Calu3 (cell line): Measurements from ENCODE around the gene SMOC2. TPM values are rescaled to one million over a fixed set of nuclear protein-coding genes. Genes with fewer than 3 reads are reported as not detected.

Experiments
- BruUV-seq: library from RNA; stranded (reverse); fragments of 400-500 nt; replicated peaks from 2 replicates; lab custom pipeline; 2021; lab: Mats Ljungman, UMichigan
- CTCF ChIA-PET: fragments of 300-600 bp; sonication (Branson Sonifier 250); formaldehyde crosslinking; loops from one replicate; lab custom pipeline; 2022; ENCODE audit warnings: antibody characterized with exemption; lab: Charles Lee
- DNase-seq: peaks from one replicate; pipeline ENCODE4 v3.0.0; 2022
- H3K27ac Mint-ChIP-seq: one replicate; pipeline ENCODE4 v1.8.0; 2022; ENCODE audit warnings: mixed read lengths; ENCODE audit not compliant: unreplicated experiment
- H3K27me3 Mint-ChIP-seq: one replicate; pipeline ENCODE4 v1.8.0; 2022; ENCODE audit warnings: mixed read lengths; ENCODE audit not compliant: unreplicated experiment
- H3K36me3 Mint-ChIP-seq: one replicate; pipeline ENCODE4 v1.8.0; 2022; ENCODE audit warnings: mild to moderate bottlenecking, moderate library complexity, mixed read lengths; ENCODE audit not compliant: insufficient read depth, unreplicated experiment
- H3K4me1 Mint-ChIP-seq: one replicate; pipeline ENCODE4 v1.8.0; 2022; ENCODE audit warnings: mild to moderate bottlenecking, low read depth, mixed read lengths; ENCODE audit not compliant: unreplicated experiment
- H3K4me3 Mint-ChIP-seq: one replicate; pipeline ENCODE4 v1.8.0; 2022; ENCODE audit warnings: mild to moderate bottlenecking, low read depth, moderate library complexity, mixed read lengths; ENCODE audit not compliant: unreplicated experiment
- H3K9me3 Mint-ChIP-seq: one replicate; pipeline ENCODE4 v1.8.0; 2022; ENCODE audit warnings: low read depth, mixed read lengths; ENCODE audit not compliant: unreplicated experiment
- intact Hi-C: fragments of 100-400 bp; cut with micrococcal nuclease; formaldehyde crosslinking; loops from one replicate; pipeline ENCODE4 v1.10.0; 2022; ENCODE audit not compliant: unreplicated experiment
- total RNA-seq: library from RNA; stranded (reverse); gene quantifications from 2 replicates; pipeline ENCODE4 v1.2.3, GENCODE V29; 2022
- TF ChIP-seq, protein P1 (sequence below): fragments of 200-600 bp; IDR thresholded peaks from one replicate; pipeline ENCODE4 v1.8.0; 2022; ENCODE audit warnings: antibody characterized with exemption; ENCODE audit not compliant: unreplicated experiment

Gene SMOC2
- total RNA-seq, 1 experiment from 2014 or later = 1.1 TPM

DNA sequence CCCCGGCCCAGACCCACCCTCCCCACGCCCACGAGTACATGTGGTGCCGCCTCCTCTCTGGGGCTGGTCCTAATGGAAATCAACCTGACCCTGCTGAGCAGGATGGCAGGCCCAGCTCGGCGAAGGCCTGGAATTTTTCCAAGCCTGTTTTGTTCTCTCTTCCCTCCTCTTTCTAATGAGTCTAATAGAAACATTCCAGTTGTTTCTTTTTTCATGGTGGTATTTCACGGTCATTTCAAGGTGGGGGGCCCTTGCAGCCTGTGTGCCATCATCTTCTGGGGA, 16.6 kb downstream of the SMOC2 start:
- no peak overlapping the region for H3K4me3 Mint-ChIP-seq
- BruUV-seq = no TSS peak
- no peak overlapping the region for H3K27ac Mint-ChIP-seq
- no peak for DNase-seq
- no peaks in the 10 kb centered on the region for H3K9me3 Mint-ChIP-seq
- TF ChIP-seq, protein P1, sequence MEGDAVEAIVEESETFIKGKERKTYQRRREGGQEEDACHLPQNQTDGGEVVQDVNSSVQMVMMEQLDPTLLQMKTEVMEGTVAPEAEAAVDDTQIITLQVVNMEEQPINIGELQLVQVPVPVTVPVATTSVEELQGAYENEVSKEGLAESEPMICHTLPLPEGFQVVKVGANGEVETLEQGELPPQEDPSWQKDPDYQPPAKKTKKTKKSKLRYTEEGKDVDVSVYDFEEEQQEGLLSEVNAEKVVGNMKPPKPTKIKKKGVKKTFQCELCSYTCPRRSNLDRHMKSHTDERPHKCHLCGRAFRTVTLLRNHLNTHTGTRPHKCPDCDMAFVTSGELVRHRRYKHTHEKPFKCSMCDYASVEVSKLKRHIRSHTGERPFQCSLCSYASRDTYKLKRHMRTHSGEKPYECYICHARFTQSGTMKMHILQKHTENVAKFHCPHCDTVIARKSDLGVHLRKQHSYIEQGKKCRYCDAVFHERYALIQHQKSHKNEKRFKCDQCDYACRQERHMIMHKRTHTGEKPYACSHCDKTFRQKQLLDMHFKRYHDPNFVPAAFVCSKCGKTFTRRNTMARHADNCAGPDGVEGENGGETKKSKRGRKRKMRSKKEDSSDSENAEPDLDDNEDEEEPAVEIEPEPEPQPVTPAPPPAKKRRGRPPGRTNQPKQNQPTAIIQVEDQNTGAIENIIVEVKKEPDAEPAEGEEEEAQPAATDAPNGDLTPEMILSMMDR = no peak
- intact Hi-C loops = no loop called here
- CTCF ChIA-PET = no interaction called here
- H3K4me1 Mint-ChIP-seq = no peaks in the 10 kb centered on the region
- no peaks in the 10 kb centered on the region for H3K36me3 Mint-ChIP-seq
- peaks cover 46% of the 10 kb centered on the region for H3K27me3 Mint-ChIP-seq

DNA sequence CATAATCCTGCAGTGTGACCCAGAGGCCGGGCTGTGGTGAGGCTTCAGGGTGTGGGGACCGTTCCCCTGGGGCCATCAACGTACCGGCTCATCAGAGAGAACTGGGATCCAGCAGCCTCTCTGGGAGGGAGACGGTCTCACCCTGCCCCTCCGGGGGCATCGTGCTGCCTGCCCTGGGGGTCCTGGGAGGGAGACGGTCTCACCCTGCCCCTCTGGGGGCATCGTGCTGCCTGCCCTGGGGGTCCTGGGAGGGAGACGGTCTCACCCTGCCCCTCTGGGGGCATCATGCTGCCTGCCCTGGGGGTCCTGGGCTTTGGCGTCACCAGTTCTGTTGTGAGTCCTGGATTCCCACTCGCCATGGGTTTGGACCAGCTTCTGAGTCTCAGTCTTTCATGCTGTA, 17.1 kb downstream of the SMOC2 start:
- no peaks in the 10 kb centered on the region for H3K36me3 Mint-ChIP-seq
- no TSS peak for BruUV-seq
- CTCF ChIA-PET = no interaction called here
- DNase-seq = no peak
- H3K27me3 Mint-ChIP-seq = peaks cover 47% of the 10 kb centered on the region
- TF ChIP-seq, protein P1 = no peak
- intact Hi-C loops = no loop called here
- no peaks in the 10 kb centered on the region for H3K9me3 Mint-ChIP-seq
- no peaks in the 10 kb centered on the region for H3K4me1 Mint-ChIP-seq
- no peak overlapping the region for H3K27ac Mint-ChIP-seq
- no peak overlapping the region for H3K4me3 Mint-ChIP-seq

DNA sequence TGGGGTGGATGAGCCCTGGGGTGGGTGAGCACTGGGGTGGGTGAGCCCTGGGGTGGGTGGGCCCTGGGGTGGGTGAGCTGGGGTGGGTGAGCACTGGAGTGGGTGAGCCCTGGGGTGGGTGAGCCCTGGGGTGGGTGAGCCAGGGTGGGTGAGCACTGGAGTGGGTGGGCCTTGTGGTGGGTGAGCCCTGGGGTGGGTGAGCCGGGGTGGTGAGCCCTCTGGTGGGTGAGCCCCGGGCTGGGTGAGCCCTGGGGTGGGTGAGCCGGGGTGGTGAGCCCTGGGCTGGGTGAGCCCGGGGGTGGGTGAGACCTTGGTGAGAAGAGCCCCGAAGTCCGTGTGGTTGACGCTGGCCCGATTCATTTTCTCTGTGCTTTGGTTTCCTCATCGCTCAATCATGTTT, 18.6 kb downstream of the SMOC2 start:
- Mint-ChIP-seq H3K27me3 (peaks cover 47% of the 10 kb centered on the region), H3K9me3 (no peaks in the 10 kb centered on the region), H3K36me3 (no peaks in the 10 kb centered on the region), H3K4me3 (no peak overlapping the region), H3K4me1 (no peaks in the 10 kb centered on the region), H3K27ac (no peak overlapping the region)
- BruUV-seq = no TSS peak
- DNase-seq = no peak
- intact Hi-C loops = no loop called here
- CTCF ChIA-PET = no interaction called here
- TF ChIP-seq, protein P1 = no peak

DNA sequence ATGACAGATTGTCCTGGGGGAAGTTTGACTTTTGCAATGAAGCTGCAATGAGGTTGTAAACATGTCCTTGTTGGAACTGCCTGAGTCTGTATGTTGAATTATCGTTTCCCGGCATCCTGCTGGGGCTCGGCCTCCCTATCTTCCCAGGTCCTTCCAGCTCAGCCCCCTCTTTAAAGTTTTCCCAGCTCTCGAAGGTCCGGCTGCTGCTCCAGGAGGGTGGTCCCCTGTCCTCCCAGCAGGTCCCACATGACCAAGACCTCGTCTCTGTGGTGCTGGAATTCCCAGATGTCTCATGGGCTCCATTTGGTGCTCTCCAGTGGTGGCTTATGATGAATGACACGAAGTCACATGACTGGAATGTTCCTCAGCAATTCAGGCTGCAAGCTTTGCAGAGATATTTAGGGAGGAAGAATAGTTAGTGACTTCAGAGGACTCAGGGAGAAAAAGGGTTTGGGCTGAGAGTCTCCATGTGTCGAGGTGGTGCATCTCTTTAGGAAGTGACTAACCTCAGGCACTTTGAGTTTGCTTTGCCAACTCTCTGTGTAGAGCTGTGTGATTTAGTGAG, 21.4 kb downstream of the SMOC2 start:
- DNase-seq = no peak
- Mint-ChIP-seq H3K4me3 (no peak overlapping the region), H3K9me3 (no peaks in the 10 kb centered on the region), H3K36me3 (no peaks in the 10 kb centered on the region), H3K27me3 (peaks cover 56% of the 10 kb centered on the region), H3K4me1 (no peaks in the 10 kb centered on the region), H3K27ac (no peak overlapping the region)
- no TSS peak for BruUV-seq
- TF ChIP-seq, protein P1 = no peak
- CTCF ChIA-PET = no interaction called here
- intact Hi-C loops = no loop called here
